Subcutaneous abdominal adipose tissue (tissue), 5 donors: ENCODE results near the gene ENOSF1.

ENCODE experiments used
- H3K27ac ChIP-seq: one replicate; pipeline ENCODE4 v1.7.0; 2013; ENCODE audit warnings: low read depth, mild to moderate bottlenecking, inconsistent platforms, low read length, moderate library complexity
- H3K27me3 ChIP-seq, 5 donors: one replicate each; pipeline ENCODE4 v1.7.0; 2013; ENCODE audit warnings: low read length in 5 of 5, inconsistent platforms in 1 of 5; ENCODE audit not compliant: control insufficient read depth in 5 of 5, insufficient read depth in 4 of 5
- H3K36me3 ChIP-seq, 5 donors: one replicate each; pipeline ENCODE4 v1.7.0; 2013; ENCODE audit warnings: low read length in 5 of 5; ENCODE audit not compliant: control insufficient read depth in 5 of 5, insufficient read depth in 5 of 5
- H3K4me1 ChIP-seq, 5 donors: one replicate each; pipeline ENCODE4 v1.7.0; 2013; ENCODE audit warnings: low read length in 5 of 5, mild to moderate bottlenecking in 3 of 5, moderate library complexity in 1 of 5; ENCODE audit not compliant: control insufficient read depth in 5 of 5, insufficient read depth in 5 of 5
- H3K4me3 ChIP-seq, 5 donors: one replicate each; pipeline ENCODE4 v1.7.0; 2013; ENCODE audit warnings: low read length in 5 of 5, low read depth in 1 of 5
- H3K9ac ChIP-seq, 5 donors: one replicate each; pipeline ENCODE4 v1.7.0; 2013; ENCODE audit warnings: low read length in 5 of 5, mild to moderate bottlenecking in 4 of 5, moderate library complexity in 3 of 5
- H3K9me3 ChIP-seq, 5 donors: one replicate each; pipeline ENCODE4 v1.7.0; 2013; ENCODE audit warnings: low read length in 5 of 5; ENCODE audit not compliant: control insufficient read depth in 5 of 5
- donor health status: healthy.
- donor health status: healthy.
- donor health status: healthy.
- donor health status: healthy.
- donor health status: healthy.

Gene ENOSF1

DNA sequence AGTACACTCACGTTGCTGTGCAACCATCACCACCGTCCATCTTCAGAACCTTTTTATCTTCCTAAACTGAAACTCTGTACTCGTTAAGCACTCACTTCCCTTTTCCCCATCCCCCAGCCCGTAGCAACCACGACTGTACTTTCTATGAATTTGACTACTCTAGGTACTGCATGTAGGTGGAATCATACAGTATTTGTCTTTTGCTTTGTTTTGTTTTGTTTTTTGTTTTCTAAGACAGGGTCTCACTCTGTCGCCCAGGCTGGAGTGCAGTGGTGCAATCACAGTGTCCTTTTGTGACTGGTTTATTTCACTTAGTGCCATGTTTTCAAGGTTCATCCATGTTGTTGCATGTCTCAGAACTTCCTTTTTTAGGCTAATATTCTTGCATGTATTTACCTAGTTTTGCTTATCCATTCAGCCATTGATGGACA is 62.0 kb downstream of the ENOSF1 start:
- Histone ChIP-seq H3K4me1 (no peaks in the 10 kb centered on the region), H3K27ac (no peak overlapping the region), H3K9ac (no peak overlapping the region), H3K9me3 (no peaks in the 10 kb centered on the region), H3K36me3 (no peaks in the 10 kb centered on the region), H3K4me3 (no peak overlapping the region), H3K27me3 (peaks cover 0 to 4% (median 0%) of the 10 kb centered on the region in 5 donors)

GRCh38 chr18:649341-649740 is 63.1 kb downstream of the ENOSF1 start:
- H3K27ac ChIP-seq = no peak overlapping the region
- no peaks in the 10 kb centered on the region for H3K9me3 ChIP-seq
- no peak overlapping the region for H3K4me3 ChIP-seq
- H3K27me3 ChIP-seq = peaks cover 0 to 3% (median 0%) of the 10 kb centered on the region in 5 donors
- no peaks in the 10 kb centered on the region for H3K36me3 ChIP-seq
- H3K9ac ChIP-seq = no peak overlapping the region
- H3K4me1 ChIP-seq = no peaks in the 10 kb centered on the region

GRCh38 chr18:647304-647703 is 65.1 kb downstream of the ENOSF1 start:
- no peaks in the 10 kb centered on the region for H3K36me3 ChIP-seq
- H3K4me3 ChIP-seq = no peak overlapping the region
- no peaks in the 10 kb centered on the region for H3K4me1 ChIP-seq
- no peak overlapping the region for H3K9ac ChIP-seq
- H3K27ac ChIP-seq = no peak overlapping the region
- no peaks in the 10 kb centered on the region for H3K9me3 ChIP-seq
- H3K27me3 ChIP-seq = peaks cover 0 to 3% (median 0%) of the 10 kb centered on the region in 5 donors

GRCh38 chr18:644395-645004 is 67.9 kb downstream of the ENOSF1 start:
- no peak overlapping the region for H3K27ac ChIP-seq
- H3K4me3 ChIP-seq = no peak overlapping the region
- no peak overlapping the region for H3K9ac ChIP-seq
- H3K9me3 ChIP-seq = no peaks in the 10 kb centered on the region
- H3K27me3 ChIP-seq = peaks cover 0 to 2% (median 0%) of the 10 kb centered on the region in 5 donors
- no peaks in the 10 kb centered on the region for H3K36me3 ChIP-seq
- H3K4me1 ChIP-seq = no peaks in the 10 kb centered on the region

DNA sequence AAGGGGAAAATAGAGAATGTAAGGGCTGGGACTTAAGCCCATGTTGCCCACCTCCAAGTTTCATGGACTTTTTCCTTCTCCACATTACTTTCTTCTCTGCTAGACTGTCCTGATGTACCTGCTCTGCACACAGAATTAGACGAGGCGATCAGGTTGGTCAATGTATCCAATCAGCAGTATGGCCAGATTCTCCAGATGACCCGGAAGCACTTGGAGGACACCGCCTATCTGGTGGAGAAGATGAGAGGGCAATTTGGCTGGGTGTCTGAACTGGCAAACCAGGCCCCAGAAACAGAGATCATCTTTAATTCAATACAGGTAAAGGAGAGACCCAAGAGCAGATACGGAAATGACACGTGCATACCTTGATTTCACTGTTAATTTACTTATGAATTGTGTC is 71.2 kb downstream of the ENOSF1 start:
- Histone ChIP-seq H3K27me3 (peaks cover 0 to 2% (median 0%) of the 10 kb centered on the region in 5 donors), H3K36me3 (no peaks in the 10 kb centered on the region), H3K27ac (no peak overlapping the region), H3K9me3 (no peaks in the 10 kb centered on the region), H3K9ac (no peak overlapping the region), H3K4me3 (no peak overlapping the region), H3K4me1 (no peaks in the 10 kb centered on the region)

GRCh38 chr18:635171-635570 is 77.3 kb downstream of the ENOSF1 start:
- Histone ChIP-seq H3K9me3 (no peaks in the 10 kb centered on the region), H3K4me1 (no peaks in the 10 kb centered on the region), H3K4me3 (no peak overlapping the region), H3K27me3 (peaks cover 0 to 2% (median 0%) of the 10 kb centered on the region in 5 donors), H3K9ac (no peak overlapping the region), H3K36me3 (no peaks in the 10 kb centered on the region), H3K27ac (no peak overlapping the region)

DNA sequence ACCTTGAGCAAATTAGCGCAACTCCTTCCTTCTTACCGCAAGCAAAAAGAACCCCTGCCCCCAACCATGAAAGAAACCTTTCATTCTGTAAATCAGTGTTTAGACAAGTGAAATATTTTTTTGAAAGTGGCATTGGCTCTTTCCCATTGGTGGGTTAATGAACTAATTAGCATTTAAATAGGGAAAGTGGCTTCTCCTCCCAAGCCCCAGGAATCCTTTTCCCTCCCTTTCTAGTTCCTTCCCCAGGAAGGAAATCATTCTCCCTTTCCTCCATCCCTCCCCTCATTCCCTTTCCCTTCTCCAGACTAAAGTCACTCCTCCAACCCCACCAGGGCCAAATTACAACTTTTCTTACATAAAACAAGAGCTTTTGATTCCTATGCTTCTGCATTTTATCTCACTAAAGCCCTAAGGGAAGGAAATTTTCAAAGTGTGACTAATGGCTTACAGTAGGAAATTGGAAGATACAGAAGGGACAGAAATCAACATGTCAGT is 77.8 kb downstream of the ENOSF1 start:
- Histone ChIP-seq H3K9ac (no peak overlapping the region), H3K27me3 (peaks cover 0 to 2% (median 0%) of the 10 kb centered on the region in 5 donors), H3K4me3 (no peak overlapping the region), H3K9me3 (no peaks in the 10 kb centered on the region), H3K27ac (no peak overlapping the region), H3K4me1 (no peaks in the 10 kb centered on the region), H3K36me3 (no peaks in the 10 kb centered on the region)

DNA sequence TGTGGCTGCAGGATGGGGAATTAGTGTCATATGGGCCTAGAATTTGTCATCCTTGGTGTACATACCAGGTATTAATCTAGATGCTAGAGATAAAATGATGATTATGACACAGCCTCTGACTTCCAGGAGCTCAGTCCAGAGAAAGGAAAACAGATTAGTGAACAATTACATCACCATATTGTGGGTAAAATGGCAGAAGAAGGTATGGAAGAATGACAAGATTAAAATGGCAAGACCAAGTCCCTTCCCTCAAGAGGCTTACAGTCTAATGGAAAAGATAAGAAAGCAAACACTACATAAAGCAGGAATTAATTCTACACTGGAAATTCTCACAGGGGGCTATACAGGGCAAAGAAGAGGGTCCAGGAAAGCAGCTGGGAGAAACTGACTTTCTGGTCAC is 80.9 kb downstream of the ENOSF1 start:
- H3K27me3 ChIP-seq = peaks cover 0 to 2% (median 0%) of the 10 kb centered on the region in 5 donors
- no peaks in the 10 kb centered on the region for H3K36me3 ChIP-seq
- H3K9me3 ChIP-seq = no peaks in the 10 kb centered on the region
- no peak overlapping the region for H3K27ac ChIP-seq
- no peaks in the 10 kb centered on the region for H3K4me1 ChIP-seq
- no peak overlapping the region for H3K4me3 ChIP-seq
- H3K9ac ChIP-seq = no peak overlapping the region

DNA sequence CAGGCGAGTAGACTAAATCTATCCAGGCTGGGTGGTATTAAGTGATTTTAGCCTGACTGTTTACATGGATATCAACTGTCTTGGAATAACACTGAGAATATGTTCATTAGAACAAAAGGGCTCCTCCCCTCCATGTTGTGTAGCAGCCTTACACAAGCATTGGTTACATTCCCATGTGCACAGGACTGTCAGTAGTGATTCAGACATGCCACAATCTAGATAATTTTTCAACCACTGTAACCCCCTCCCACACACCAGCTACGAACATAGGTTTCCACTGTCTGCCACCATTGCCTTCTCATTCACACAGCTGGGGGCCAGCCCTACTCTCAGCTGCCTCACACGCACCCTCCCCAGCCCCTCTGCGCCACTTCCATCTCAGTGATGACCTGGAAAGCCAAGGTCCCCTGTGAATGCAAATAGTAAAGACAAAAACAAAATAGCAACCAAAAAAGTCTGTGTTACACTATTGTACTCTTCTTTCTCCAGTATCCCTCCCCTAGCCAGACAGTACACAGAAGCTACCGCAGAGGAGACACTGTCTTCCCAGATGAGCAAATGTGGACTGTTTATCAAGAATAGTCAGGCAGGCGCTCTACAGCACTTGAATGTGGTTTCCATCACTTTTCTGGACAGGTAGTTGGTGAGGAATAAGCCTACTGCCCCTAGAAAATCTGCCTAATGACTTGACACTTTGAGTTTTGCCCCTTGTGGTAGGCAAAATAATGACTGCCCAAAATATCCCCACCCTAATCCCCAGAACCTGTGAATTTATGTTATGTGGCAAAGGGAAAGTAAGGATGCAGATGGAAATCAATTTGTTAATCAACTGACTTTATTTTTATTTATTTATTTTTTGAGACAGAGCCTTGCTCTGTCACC is 82.9 kb downstream of the ENOSF1 start:
- Histone ChIP-seq H3K4me1 (no peaks in the 10 kb centered on the region), H3K27ac (no peak overlapping the region), H3K9ac (no peak overlapping the region), H3K9me3 (no peaks in the 10 kb centered on the region), H3K27me3 (peaks cover 0 to 2% (median 0%) of the 10 kb centered on the region in 5 donors), H3K4me3 (no peak overlapping the region), H3K36me3 (no peaks in the 10 kb centered on the region)

GRCh38 chr18:627231-627630 is 85.2 kb downstream of the ENOSF1 start:
- Histone ChIP-seq H3K27me3 (peaks cover 0 to 5% (median 0%) of the 10 kb centered on the region in 5 donors), H3K9ac (no peak overlapping the region), H3K9me3 (no peaks in the 10 kb centered on the region), H3K4me3 (no peak overlapping the region), H3K4me1 (peaks cover 0 to 3% (median 0%) of the 10 kb centered on the region in 5 donors), H3K36me3 (no peaks in the 10 kb centered on the region), H3K27ac (no peak overlapping the region)
